H1 (cell line): ENCODE results near the gene CRAT. TPM values are rescaled to one million over a fixed set of nuclear protein-coding genes. Genes with fewer than 3 reads are reported as not detected.

Experiments used
- CTCF ChIA-PET: fragments of 300-600 bp; sonication (Branson Sonifier 250); formaldehyde crosslinking; loops from one replicate; lab custom pipeline; 2021; ENCODE audit not compliant: partially characterized antibody; lab: Charles Lee
- POLR2A ChIA-PET: fragments of 300-600 bp; sonication (Branson Sonifier 250); formaldehyde crosslinking; loops from one replicate; lab custom pipeline; 2021; ENCODE audit warnings: inconsistent platforms; ENCODE audit not compliant: partially characterized antibody; lab: Charles Lee
- DNase-seq, 2 experiments: peaks; one replicate each; pipeline versions ENCODE4 v3.0.0 to v3.0.0-alpha.2; 2010 to 2022; ENCODE audit warnings: low spot score in 2 of 2, low read depth in 1 of 2, mixed read lengths in 1 of 2
- FAIRE-seq: peaks from 2 replicates; lab custom pipeline; 2011; peaks lifted over from hg19 to GRCh38; lab: Jason Lieb, UNC
- H2AFZ ChIP-seq: 2 replicates; pipeline ENCODE4 v1.8.1; 2012; ENCODE audit warnings: low read length, inconsistent platforms
- H2AK5ac ChIP-seq: 2 replicates; pipeline ENCODE4 v1.6.1; 2013; ENCODE audit warnings: low read depth, low read length
- H2BK120ac ChIP-seq: replicated peaks from 2 replicates; pipeline ENCODE3; 2013; ENCODE audit warnings: low read depth, low read length, inconsistent platforms
- H2BK12ac ChIP-seq: 2 replicates; pipeline ENCODE4 v1.6.1; 2013; ENCODE audit warnings: low read depth, low read length
- H2BK15ac ChIP-seq: 2 replicates; pipeline ENCODE4 v1.6.1; 2013; ENCODE audit warnings: low read length
- H2BK20ac ChIP-seq: 2 replicates; pipeline ENCODE4 v1.6.1; 2013; ENCODE audit warnings: low read length
- H2BK5ac ChIP-seq: 2 replicates; pipeline ENCODE4 v1.6.1; 2013; ENCODE audit warnings: low read depth, low read length
- H3K14ac ChIP-seq: 2 replicates; pipeline ENCODE4 v1.6.1; 2013; ENCODE audit warnings: inconsistent platforms; ENCODE audit not compliant: insufficient read length
- H3K18ac ChIP-seq: 2 replicates; pipeline ENCODE4 v1.6.1; 2013; ENCODE audit warnings: low read length; ENCODE audit errors: extremely low read depth
- H3K23ac ChIP-seq: 2 replicates; pipeline ENCODE4 v1.6.1; 2013; ENCODE audit warnings: inconsistent platforms; ENCODE audit not compliant: insufficient read length
- H3K23me2 ChIP-seq: 2 replicates; pipeline ENCODE4 v1.6.1; 2013; ENCODE audit warnings: low read depth, low read length
- H3K27ac ChIP-seq: 2 replicates; pipeline ENCODE4 v1.6.1; 2011; ENCODE audit warnings: low read depth, low read length, inconsistent platforms
- H3K27me3 ChIP-seq, 4 experiments: replicated peaks in 1 of 4; 1 replicate in 1 of 4; 2 replicates in 3 of 4; pipeline versions ENCODE4 v1.6.1 to v1.8.1; 2011 to 2013; ENCODE audit warnings: low read length in 3 of 4, mild to moderate bottlenecking in 3 of 4, inconsistent platforms in 2 of 4, mixed read lengths in 2 of 4, moderate library complexity in 1 of 4; ENCODE audit not compliant: control insufficient read depth in 3 of 4, insufficient read depth in 3 of 4; ENCODE audit errors: extremely low read depth in 1 of 4
- H3K36me3 ChIP-seq, 4 experiments: 2 replicates each; pipeline versions ENCODE4 v1.6.1 to v1.8.1; 2011 to 2013; ENCODE audit warnings: mild to moderate bottlenecking in 4 of 4, low read length in 3 of 4, moderate library complexity in 2 of 4, control low read depth in 1 of 4, inconsistent platforms in 1 of 4; ENCODE audit not compliant: insufficient read depth in 4 of 4, control insufficient read depth in 2 of 4
- H3K4ac ChIP-seq: replicated peaks from 2 replicates; pipeline ENCODE3; 2013; ENCODE audit warnings: low read length, low read depth, mixed read lengths, inconsistent platforms; ENCODE audit not compliant: insufficient read length
- H3K4me1 ChIP-seq, 4 experiments: replicated peaks in 1 of 4; 1 replicate in 1 of 4; 2 replicates in 3 of 4; pipeline versions ENCODE4 v1.6.1 to v1.8.1; 2011 to 2013; ENCODE audit warnings: low read length in 3 of 4, inconsistent platforms in 2 of 4, mixed read lengths in 1 of 4; ENCODE audit not compliant: insufficient read depth in 4 of 4, control insufficient read depth in 3 of 4
- H3K4me2 ChIP-seq, 2 experiments: 2 replicates each; pipeline versions ENCODE4 v1.6.1 to v1.8.1; 2011 to 2013; ENCODE audit warnings: low read depth in 2 of 2, low read length in 2 of 2, control low read depth in 1 of 2, inconsistent platforms in 1 of 2, mild to moderate bottlenecking in 1 of 2; ENCODE audit not compliant: insufficient read depth in 1 of 2
- H3K4me3 ChIP-seq, 4 experiments: fragments of 200-600, 300-600 bp in 1 of 4; sonication (generic), shearing (Covaris generic), sonication (Bioruptor Twin) in 1 of 4; 2 replicates each; pipeline versions ENCODE4 v1.5.1 to v1.8.1; 2011 to 2016; ENCODE audit warnings: low read length in 4 of 4, low read depth in 3 of 4, control low read depth in 2 of 4, inconsistent platforms in 2 of 4, mild to moderate bottlenecking in 2 of 4, mixed read lengths in 1 of 4, moderate library complexity in 1 of 4; ENCODE audit not compliant: insufficient read depth in 2 of 4; ENCODE audit errors: extremely low read depth in 1 of 4
- H3K56ac ChIP-seq: replicated peaks from 2 replicates; pipeline ENCODE3; 2013; ENCODE audit warnings: low read depth, mild to moderate bottlenecking, mixed read lengths, low read length, inconsistent platforms; ENCODE audit not compliant: insufficient read length
- H3K79me1 ChIP-seq: 2 replicates; pipeline ENCODE4 v1.6.1; 2013; ENCODE audit warnings: low read depth, low read length, control low read depth
- H3K79me2 ChIP-seq, 2 experiments: 2 replicates each; pipeline versions ENCODE4 v1.6.1 to v1.8.1; 2012 to 2013; ENCODE audit warnings: low read length in 2 of 2, mild to moderate bottlenecking in 2 of 2, inconsistent platforms in 1 of 2; ENCODE audit not compliant: insufficient read depth in 2 of 2, control insufficient read depth in 1 of 2
- H3K9ac ChIP-seq, 4 experiments: replicated peaks in 1 of 4; 1 replicate in 1 of 4; 2 replicates in 3 of 4; pipeline versions ENCODE4 v1.6.1 to v1.8.1; 2011 to 2013; ENCODE audit warnings: low read depth in 3 of 4, low read length in 3 of 4, control low read depth in 2 of 4, mild to moderate bottlenecking in 2 of 4, moderate library complexity in 2 of 4, inconsistent platforms in 1 of 4; ENCODE audit errors: extremely low read depth in 1 of 4
- H3K9me3 ChIP-seq, 2 experiments: 2 replicates each; pipeline versions ENCODE4 v1.6.1 to v1.8.1; 2012 to 2013; ENCODE audit warnings: mild to moderate bottlenecking in 2 of 2, moderate library complexity in 2 of 2, control low read depth in 1 of 2, inconsistent platforms in 1 of 2, low read depth in 1 of 2, low read length in 1 of 2, mixed read lengths in 1 of 2; ENCODE audit not compliant: insufficient read depth in 2 of 2
- H4K20me1 ChIP-seq, 2 experiments: replicated peaks in 1 of 2; 2 replicates each; pipeline versions ENCODE3 to v1.8.1; 2011 to 2013; ENCODE audit warnings: inconsistent platforms in 2 of 2, low read length in 2 of 2, mild to moderate bottlenecking in 1 of 2; ENCODE audit not compliant: insufficient read depth in 2 of 2, control insufficient read depth in 1 of 2
- H4K5ac ChIP-seq: 2 replicates; pipeline ENCODE4 v1.6.1; 2013; ENCODE audit warnings: low read length, low read depth, mixed read lengths, inconsistent platforms; ENCODE audit not compliant: insufficient read length
- H4K8ac ChIP-seq: 2 replicates; pipeline ENCODE4 v1.8.0; 2013; ENCODE audit warnings: mild to moderate bottlenecking, moderate library complexity, low read length, inconsistent platforms; ENCODE audit not compliant: insufficient read depth; ENCODE audit errors: extremely low read depth
- H4K91ac ChIP-seq: replicated peaks from 2 replicates; pipeline ENCODE3; 2013; ENCODE audit warnings: low read length, mixed read lengths, inconsistent platforms; ENCODE audit not compliant: insufficient read length
- ATF3 ChIP-seq: IDR thresholded peaks from 2 replicates; pipeline ENCODE4 v1.6.1; 2011; ENCODE audit warnings: low read depth, mild to moderate bottlenecking, low read length; ENCODE audit not compliant: insufficient read depth
- BACH1 ChIP-seq: IDR thresholded peaks from 2 replicates; pipeline ENCODE4 v1.6.1; 2012; ENCODE audit warnings: low read length, improper control_type of control experiment
- BRCA1 ChIP-seq: IDR thresholded peaks from 2 replicates; pipeline ENCODE4 v1.6.1; 2012; ENCODE audit warnings: low read depth, low read length, improper control_type of control experiment
- CBX5 ChIP-seq: fragments of 300-800, 300-1000 bp; sonication (generic); IDR thresholded peaks from 2 replicates; pipeline ENCODE4 v1.7.1; 2016; ENCODE audit warnings: antibody characterized with exemption, low read length, low read depth
- E2F6 ChIP-seq: IDR thresholded peaks from 2 replicates; pipeline ENCODE4 v1.6.1; 2012; ENCODE audit warnings: inconsistent platforms
- EZH2 ChIP-seq: fragments of 200-600 bp; sonication (generic); IDR thresholded peaks from 2 replicates; pipeline ENCODE4 v1.7.1; 2012; ENCODE audit warnings: low read depth, mild to moderate bottlenecking, moderate library complexity, low read length, inconsistent platforms; ENCODE audit not compliant: severe bottlenecking
- GTF2F1 ChIP-seq: IDR thresholded peaks from 2 replicates; pipeline ENCODE4 v1.6.1; 2012; ENCODE audit warnings: low read depth, low read length, improper control_type of control experiment, borderline replicate concordance
- KDM1A ChIP-seq: fragments of 200-600, 300-600 bp; sonication (generic); IDR thresholded peaks from 2 replicates; pipeline ENCODE4 v1.7.1; 2016; ENCODE audit warnings: mild to moderate bottlenecking, low read length, borderline replicate concordance
- RAD21 ChIP-seq, 2 experiments: IDR thresholded peaks in 1 of 2; conservative IDR thresholded peaks in 1 of 2; 2 replicates each; pipeline ENCODE4 v1.6.1; 2011; ENCODE audit warnings: low read depth in 2 of 2, low read length in 2 of 2, improper control_type of control experiment in 1 of 2, inconsistent platforms in 1 of 2, mild to moderate bottlenecking in 1 of 2, moderate library complexity in 1 of 2
- TAF1 ChIP-seq: IDR thresholded peaks from 2 replicates; pipeline ENCODE4 v1.6.1; 2011; ENCODE audit warnings: mild to moderate bottlenecking, low read depth, low read length
- TEAD4 ChIP-seq: IDR thresholded peaks from 2 replicates; pipeline ENCODE4 v1.6.1; 2012; ENCODE audit warnings: low read depth, low read length, inconsistent platforms, mixed read lengths
- YY1 ChIP-seq: IDR thresholded peaks from 2 replicates; pipeline ENCODE4 v1.6.1; 2011; ENCODE audit warnings: low read depth, mild to moderate bottlenecking, low read length
- WGBS, 2 experiments: shearing (Covaris generic) in 1 of 2; methylation state at CpG; one replicate each; pipeline versions ENCODE4 v1.1.6 to v1.1.7; 2013 to 2015; ENCODE audit warnings: low lambda C conversion rate in 2 of 2, mixed read lengths in 2 of 2, inconsistent platforms in 1 of 2, low coverage in 1 of 2, missing lambda C conversion rate in 1 of 2; ENCODE audit not compliant: insufficient replicate concordance in 2 of 2, insufficient coverage in 1 of 2, insufficient read length in 1 of 2; ENCODE audit errors: extremely low coverage in 1 of 2, missing lambda C conversion rate in 1 of 2; 5-methylcytosine and 5-hydroxymethylcytosine counted together
- polyA plus RNA-seq, 7 experiments: library from polyadenylated mRNA; depleted of rRNA in 3 of 7; stranded (reverse) in 5 of 7; unstranded in 2 of 7; fragments of >200 nt in 5 of 7; fragments of 200-250 nt in 2 of 7; gene quantifications; 1 replicate in 5 of 7; 2 replicates in 1 of 7; 4 replicates in 1 of 7; pipeline versions ENCODE4 v1.2.1 to v1.2.3, GENCODE V29; 2011 to 2013; ENCODE audit warnings: missing spikeins in 2 of 7, mixed read lengths in 2 of 7
- total RNA-seq: library from RNA; stranded (reverse); fragmentation: NEBNext Ultra II Directional; extraction: Animal tissue kit (Norgen Biotek cat#: 25700); gene quantifications from 2 replicates; pipeline ENCODE4 v1.2.1, GENCODE V29; 2021

The CRAT gene
- total and polyA plus RNA-seq, 2 of the 8 experiments (the other 6 are each of a cell fraction or from before 2014, with no cell fraction given): 8.2 to 17.3 TPM

GRCh38 chr9:129075996-129076639 lies 34.5 kb downstream of the CRAT start:
- ChIA-PET POLR2A (no interaction called here), CTCF (no interaction called here)
- Histone ChIP-seq H2AK5ac (no peak overlapping the region), H3K4me2 (no peak overlapping the region), H4K20me1 (peaks cover 0 to 2% of the 10 kb centered on the region in 2 experiments), H3K4me1 (peaks cover 6 to 12% (median 11%) of the 10 kb centered on the region in 4 experiments), H4K8ac (no peak overlapping the region), H2AFZ (no peak overlapping the region), H3K23ac (no peak overlapping the region), H2BK5ac (no peak overlapping the region), H3K56ac (no peak overlapping the region), H3K27me3 (no peaks in the 10 kb centered on the region), H2BK15ac (no peak overlapping the region; the same call in 1 of the 2 replicates), H3K9ac (no peak overlapping the region), H3K23me2 (peaks cover 4% of the 10 kb centered on the region; the same call in 1 of the 2 replicates), H3K36me3 (no peaks in the 10 kb centered on the region), H3K79me1 (no peaks in the 10 kb centered on the region), H3K14ac (no peak overlapping the region), H2BK12ac (no peak overlapping the region; the same call in 1 of the 2 replicates), H3K18ac (no peak overlapping the region), H3K4ac (no peak overlapping the region), H4K91ac (no peak overlapping the region), H3K27ac (no peak overlapping the region), H4K5ac (no peak overlapping the region), H3K9me3 (no peaks in the 10 kb centered on the region), H3K79me2 (peaks cover 0 to 10% of the 10 kb centered on the region in 2 experiments; a peak in 1 of 4 replicates), H2BK120ac (no peak overlapping the region), H2BK20ac (no peak overlapping the region), H3K4me3 (no peak overlapping the region)
- no peak for FAIRE-seq
- WGBS, 2 experiments: 93% methylated on average over 16 of the region's 16 CpGs; no CpG with 5 or more reads in 1 of the 2 experiments
- DNase-seq: no peak
- TF ChIP-seq TAF1: no peak
- TF ChIP-seq YY1: no peak
- TF ChIP-seq CBX5: no peak
- no peak for TF ChIP-seq EZH2
- TF ChIP-seq BACH1: no peak
- no peak for TF ChIP-seq ATF3
- TF ChIP-seq RAD21 (IDR thresholded peaks at IDR 0.05 in 1 of 2, conservative IDR thresholded peaks at IDR 0.05 in 1 of 2; ENCODE audit: low read depth in 2 of 2, low read length in 2 of 2): no peak
- no peak for TF ChIP-seq KDM1A
- TF ChIP-seq BRCA1: no peak
- no peak for TF ChIP-seq GTF2F1
- no peak for TF ChIP-seq E2F6
- no peak for TF ChIP-seq TEAD4
